ENCODE measurements around the gene UQCR10.

The UQCR10 gene

GRCh38 chr22:29788339-29789279 is 21.4 kb downstream of the UQCR10 start:
- Histone ChIP-seq H3K27ac (ENCODE audit: low read length) (no peak overlapping the region), H3K36me3 (ENCODE audit: insufficient read depth, low read length) (peaks cover 63% of the 10 kb centered on the region)
- no peak for ATAC-seq (ENCODE audit: insufficient read depth, low read depth)

GRCh38 chr22:29790061-29790460 is 22.9 kb downstream of the UQCR10 start:
- no peaks in the 10 kb centered on the region for H3K9me3 ChIP-seq (ENCODE audit: insufficient read depth, low read length, severe bottlenecking)
- no peak overlapping the region for H3K4me2 ChIP-seq (ENCODE audit: insufficient read depth, low read length)
- H3K79me2 ChIP-seq (ENCODE audit: insufficient read depth, low read length) = no peaks in the 10 kb centered on the region
- H3K27me3 ChIP-seq (ENCODE audit: insufficient read depth, low read length, poor library complexity) = no peaks in the 10 kb centered on the region
- 0 out of 2 replicates have a peak, but pooled peaks cover 3% of the 10 kb centered on the region for H4K20me1 ChIP-seq (ENCODE audit: insufficient read depth, low read length)
- H3K4me3 ChIP-seq (ENCODE audit: low read depth in 1 of 2, low read length in 2 of 2) = no peak overlapping the region
- peaks cover 69% of the 10 kb centered on the region for H3K36me3 ChIP-seq (ENCODE audit: insufficient read depth, low read length)
- H3K9ac ChIP-seq (ENCODE audit: low read depth, low read length) = no peak overlapping the region
- no peak for DNase-seq
- no peak overlapping the region for H3K27ac ChIP-seq (ENCODE audit: low read length)
- TF ChIP-seq CTCF (IDR thresholded peaks at IDR 0.05; ENCODE audit: borderline replicate concordance, extremely low read depth, low read length, poor library complexity, severe bottlenecking) (no peak), EZH2 (IDR thresholded peaks at IDR 0.05; ENCODE audit: borderline replicate concordance, low read depth, low read length, severe bottlenecking) (no peak)
- H3K4me1 ChIP-seq (ENCODE audit: insufficient read depth, low read length) = no peaks in the 10 kb centered on the region
- no peak overlapping the region for H2AFZ ChIP-seq (ENCODE audit: low read depth, low read length)
- ATAC-seq (ENCODE audit: insufficient read depth, low read depth) = no peak

More at GRCh38 chr22:29788339-29789279, 21.4 kb downstream of the UQCR10 start:
- H4K20me1 ChIP-seq (ENCODE audit: insufficient read depth, low read length) = 0 out of 2 replicates have a peak, but pooled peaks cover 3% of the 10 kb centered on the region
- H3K4me3 ChIP-seq (ENCODE audit: low read depth in 1 of 2, low read length in 2 of 2) = no peak overlapping the region
- H3K9me3 ChIP-seq (ENCODE audit: insufficient read depth, low read length, severe bottlenecking) = no peaks in the 10 kb centered on the region
- H3K9ac ChIP-seq (ENCODE audit: low read depth, low read length) = no peak overlapping the region
- no peaks in the 10 kb centered on the region for H3K27me3 ChIP-seq (ENCODE audit: insufficient read depth, low read length, poor library complexity)
- no peaks in the 10 kb centered on the region for H3K4me1 ChIP-seq (ENCODE audit: insufficient read depth, low read length)
- TF ChIP-seq CTCF (IDR thresholded peaks at IDR 0.05; ENCODE audit: borderline replicate concordance, extremely low read depth, low read length, poor library complexity, severe bottlenecking) = no peak
- no peak for TF ChIP-seq EZH2 (IDR thresholded peaks at IDR 0.05; ENCODE audit: borderline replicate concordance, low read depth, low read length, severe bottlenecking)
- H2AFZ ChIP-seq (ENCODE audit: low read depth, low read length) = no peak overlapping the region
- DNase-seq = no peak
- no peak overlapping the region for H3K4me2 ChIP-seq (ENCODE audit: insufficient read depth, low read length)
- H3K79me2 ChIP-seq (ENCODE audit: insufficient read depth, low read length) = no peaks in the 10 kb centered on the region

GRCh38 chr22:29793396-29793795 is 26.2 kb downstream of the UQCR10 start:
- TF ChIP-seq CTCF (IDR thresholded peaks at IDR 0.05; ENCODE audit: borderline replicate concordance, extremely low read depth, low read length, poor library complexity, severe bottlenecking) (no peak), EZH2 (IDR thresholded peaks at IDR 0.05; ENCODE audit: borderline replicate concordance, low read depth, low read length, severe bottlenecking) (no peak)
- Histone ChIP-seq H3K9me3 (ENCODE audit: insufficient read depth, low read length, severe bottlenecking) (no peaks in the 10 kb centered on the region), H3K36me3 (ENCODE audit: insufficient read depth, low read length) (peaks cover 87% of the 10 kb centered on the region), H3K4me1 (ENCODE audit: insufficient read depth, low read length) (peaks cover 2% of the 10 kb centered on the region), H4K20me1 (ENCODE audit: insufficient read depth, low read length) (0 out of 2 replicates have a peak, but pooled peaks cover 9% of the 10 kb centered on the region), H3K4me2 (ENCODE audit: insufficient read depth, low read length) (no peak overlapping the region), H3K79me2 (ENCODE audit: insufficient read depth, low read length) (no peaks in the 10 kb centered on the region), H3K9ac (ENCODE audit: low read depth, low read length) (no peak overlapping the region), H3K27me3 (ENCODE audit: insufficient read depth, low read length, poor library complexity) (no peaks in the 10 kb centered on the region), H3K4me3 (ENCODE audit: low read depth in 1 of 2, low read length in 2 of 2) (no peak overlapping the region), H3K27ac (ENCODE audit: low read length) (no peak overlapping the region), H2AFZ (ENCODE audit: low read depth, low read length) (no peak overlapping the region)
- DNase-seq (no peak), ATAC-seq (ENCODE audit: insufficient read depth, low read depth) (no peak)

Measured in DND-41 (cell line).